Measurements from ENCODE around the gene TARDBP. TPM values are rescaled to one million over a fixed set of nuclear protein-coding genes. Genes with fewer than 3 reads are reported as not detected.
"Not testable (repeated sequence)": the region's sequence is repeated elsewhere in the genome, so short reads cannot be mapped to it uniquely, and the experiment has no call there.

The TARDBP gene
- total and polyA plus RNA-seq, 8 donors = 68.8 to 243 (median 118) TPM

- Histone ChIP-seq H3K27me3 (no peaks in the 10 kb centered on the region), H3K9me3 (no peaks in the 10 kb centered on the region), H3K36me3 (peaks cover 96 to 100% (median 100%) of the 10 kb centered on the region in 4 donors), H3K27ac (no peak overlapping the region), H3K4me3 (no peak overlapping the region), H3K4me1 (no peaks in the 10 kb centered on the region)
- TF ChIP-seq EP300 (IDR thresholded peaks at IDR 0.05) (no peak), POLR2A (IDR thresholded peaks at IDR 0.05) (no peak), CTCF (IDR thresholded peaks at IDR 0.05) (no peak), POLR2AphosphoS5 (IDR thresholded peaks at IDR 0.05) (no peak)
- WGBS, 5 donors = 54 to 71% (median 61%) methylated on average over 15 of the region's 15 CpGs
- DNase-seq = peak; percentile 46 to 48
- intact Hi-C loops (cut with DNase I; ENCODE audit: low total_unique reads) = no loop called here
Measured at GRCh38 chr1:11071463-11072215, 59.2 kb downstream of the TARDBP start.

- 49 to 74% (median 58%) methylated on average over 13 of the region's 13 CpGs for WGBS, 5 donors
- Histone ChIP-seq H3K4me1 (no peaks in the 10 kb centered on the region), H3K9me3 (no peaks in the 10 kb centered on the region), H3K4me3 (no peak overlapping the region), H3K36me3 (peaks cover 99 to 100% (median 100%) of the 10 kb centered on the region in 4 donors), H3K27me3 (no peaks in the 10 kb centered on the region), H3K27ac (no peak overlapping the region)
- no peak for TF ChIP-seq EP300 (IDR thresholded peaks at IDR 0.05)
- TF ChIP-seq POLR2A (IDR thresholded peaks at IDR 0.05) = no peak
- TF ChIP-seq POLR2AphosphoS5 (IDR thresholded peaks at IDR 0.05) = no peak
- no peak for TF ChIP-seq CTCF (IDR thresholded peaks at IDR 0.05)
- intact Hi-C loops (cut with DNase I; ENCODE audit: low total_unique reads) = no loop called here
- no peak for DNase-seq
Measured at GRCh38 chr1:11072216-11072917, 59.9 kb downstream of the TARDBP start.

GRCh38 chr1:11073398-11073797, 60.9 kb downstream of the TARDBP start:
- WGBS, 5 donors = 89 to 93% (median 91%) methylated on average over 7 of the region's 7 CpGs
- peaks cover 96 to 100% (median 100%) of the 10 kb centered on the region in 4 donors for H3K36me3 ChIP-seq
- not testable (repeated sequence) for H3K4me3 ChIP-seq

More at GRCh38 chr1:11073398-11073797, 60.9 kb downstream of the TARDBP start:
- DNase-seq; H3K27me3 ChIP-seq; H3K27ac ChIP-seq; intact Hi-C loops (cut with DNase I; ENCODE audit: low total_unique reads); H3K9me3 ChIP-seq; H3K4me1 ChIP-seq: not testable (repeated sequence)

Other genes starting within 250 kb of the TARDBP start
- 100 to 1,000 TPM in 2 of 5 donors, 10 to 100 TPM in 3; 24.6 to 166 (median 66.5) TPM for gene CASZ1, start 216.0 kb upstream of the TARDBP start, total RNA-seq
- gene CASZ1, start 216.0 kb upstream of the TARDBP start, polyA plus RNA-seq = 10 to 100 TPM in 1 of 3 donors, 1 to 10 TPM in 2; 6.0 to 11.8 (median 6.5) TPM
- gene MASP2, start 34.6 kb downstream of the TARDBP start, total RNA-seq = not detected
- gene MASP2, start 34.6 kb downstream of the TARDBP start, polyA plus RNA-seq = not detected
- 100 to 1,000 TPM in 1 of 5 donors, 10 to 100 TPM in 3, 1 to 10 TPM in 1; 9.0 to 108 (median 34.4) TPM for gene SRM, start 47.4 kb downstream of the TARDBP start, total RNA-seq
- gene SRM, start 47.4 kb downstream of the TARDBP start, polyA plus RNA-seq = 100 to 1,000 TPM in 1 of 3 donors, 10 to 100 TPM in 2; 78.5 to 149 (median 91.8) TPM
- gene EXOSC10, start 87.2 kb downstream of the TARDBP start, total RNA-seq = 100 to 1,000 TPM in 1 of 5 donors, 10 to 100 TPM in 4; 15.1 to 118 (median 38.3) TPM
- gene EXOSC10, start 87.2 kb downstream of the TARDBP start, polyA plus RNA-seq = 10 to 100 TPM; 21.6 to 43.2 (median 23.2) TPM
- 1 to 10 TPM in 2 of 5 donors, not detected in 3; 1.6 to 2.6 TPM for gene ANGPTL7, start 176.7 kb downstream of the TARDBP start, total RNA-seq
- gene ANGPTL7, start 176.7 kb downstream of the TARDBP start, polyA plus RNA-seq = under 1 TPM in 1 of 3 donors, not detected in 2; 0.55 TPM
- gene MTOR, start 249.9 kb downstream of the TARDBP start, total RNA-seq = 10 to 100 TPM; 27.4 to 42.4 (median 35.2) TPM
- gene MTOR, start 249.9 kb downstream of the TARDBP start, polyA plus RNA-seq = 10 to 100 TPM in 1 of 3 donors, 1 to 10 TPM in 2; 6.3 to 15.7 (median 8.7) TPM